Endothelial cell (in vitro differentiated cells): ENCODE results near the gene STIM1. TPM values are rescaled to one million over a fixed set of nuclear protein-coding genes. Genes with fewer than 3 reads are reported as not detected.

Experiments used
- DNase-seq: peaks from one replicate; pipeline ENCODE4 v3.0.0; 2021; ENCODE audit warnings: low spot score
- H3K27ac Mint-ChIP-seq: one replicate; pipeline ENCODE4 v1.8.0; 2021; ENCODE audit warnings: mixed read lengths, inconsistent platforms; ENCODE audit not compliant: unreplicated experiment
- H3K27me3 Mint-ChIP-seq: one replicate; pipeline ENCODE4 v1.8.0; 2021; ENCODE audit warnings: mild to moderate bottlenecking, moderate library complexity, mixed read lengths, inconsistent platforms; ENCODE audit not compliant: unreplicated experiment
- H3K36me3 Mint-ChIP-seq: one replicate; pipeline ENCODE4 v1.8.0; 2021; ENCODE audit warnings: mild to moderate bottlenecking, low read depth, mixed read lengths, inconsistent platforms; ENCODE audit not compliant: unreplicated experiment
- H3K4me1 Mint-ChIP-seq: one replicate; pipeline ENCODE4 v1.8.0; 2021; ENCODE audit warnings: mild to moderate bottlenecking, mixed read lengths, inconsistent platforms; ENCODE audit not compliant: unreplicated experiment
- H3K4me3 Mint-ChIP-seq: one replicate; pipeline ENCODE4 v1.8.0; 2021; ENCODE audit warnings: mild to moderate bottlenecking, mixed read lengths, inconsistent platforms; ENCODE audit not compliant: unreplicated experiment
- H3K9me3 Mint-ChIP-seq: one replicate; pipeline ENCODE4 v1.8.0; 2021; ENCODE audit warnings: mixed read lengths, inconsistent platforms; ENCODE audit not compliant: unreplicated experiment
- total RNA-seq: library from RNA; stranded (reverse); fragmentation: NEBNext Ultra II Directional; extraction: Animal tissue kit (Norgen Biotek cat#: 25700); gene quantifications from one replicate; pipeline ENCODE4 v1.2.1, GENCODE V29; 2021; ENCODE audit not compliant: unreplicated experiment
- TF ChIP-seq, protein P1 (sequence below): fragments of 200-600 bp; sonication (generic); IDR thresholded peaks from one replicate; pipeline ENCODE4 v1.5.0; 2021; ENCODE audit warnings: antibody characterized with exemption; ENCODE audit not compliant: unreplicated experiment

The STIM1 gene
- total RNA-seq, 1 donor from 2014 or later, result 35.9 TPM

DNA sequence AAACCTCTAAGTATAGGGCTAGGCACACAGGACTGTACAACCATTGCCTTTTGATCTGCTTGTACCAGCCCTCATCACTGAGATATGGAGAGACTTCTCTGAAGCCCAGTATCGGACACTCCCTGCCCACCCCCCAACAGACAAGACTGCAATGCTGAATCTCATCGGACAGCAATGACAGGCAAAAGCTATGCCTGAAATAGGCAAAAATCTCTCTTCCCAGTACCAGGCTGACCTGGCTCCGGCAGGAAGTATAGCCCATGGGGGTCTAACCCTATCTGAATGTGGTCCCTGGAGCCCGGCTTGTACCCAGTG, 21.2 kb upstream of the STIM1 start:
- no peak overlapping the region for H3K4me3 Mint-ChIP-seq

DNA sequence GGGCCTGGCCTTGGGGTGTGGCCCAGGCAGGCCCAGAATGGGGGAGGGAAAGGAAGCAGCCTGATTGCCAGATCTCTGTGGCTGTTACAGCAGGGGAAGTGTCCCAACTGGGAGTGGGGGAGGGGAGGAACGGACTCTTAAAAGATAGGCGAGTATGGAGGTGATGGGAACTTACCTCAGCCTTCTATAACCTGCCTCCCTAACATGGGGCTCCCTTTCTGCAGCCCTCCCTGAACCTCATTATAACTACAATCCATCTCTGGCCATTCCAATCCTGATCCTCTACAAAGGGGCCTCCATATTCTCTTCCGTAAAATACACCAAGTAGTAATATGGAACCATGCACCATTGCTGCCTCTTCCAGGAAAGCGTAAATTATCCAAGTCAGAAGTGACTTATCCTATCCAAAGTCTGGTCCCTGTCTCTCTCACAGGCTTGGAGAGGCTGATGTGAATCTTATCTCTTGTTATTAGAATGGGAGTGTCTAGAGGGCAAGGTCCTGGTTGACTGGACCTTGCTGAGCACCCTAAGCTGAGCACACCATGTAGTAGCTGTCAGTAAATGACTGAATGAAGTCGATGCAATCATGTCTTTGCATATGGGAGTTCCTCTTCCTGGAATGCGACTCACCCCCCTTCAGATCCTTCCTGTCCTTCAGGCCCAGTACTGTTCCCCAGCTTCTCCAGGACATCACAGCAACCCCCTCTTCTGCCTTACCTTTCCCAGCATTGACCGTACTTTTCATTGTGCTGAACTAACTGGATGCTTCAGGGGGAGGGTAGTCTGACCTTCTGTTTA, 20.6 kb upstream of the STIM1 start:
- Mint-ChIP-seq H3K27ac (peak overlapping the region; percentile 78), H3K9me3 (no peaks in the 10 kb centered on the region), H3K27me3 (peaks cover 25% of the 10 kb centered on the region), H3K4me1 (peaks cover 78% of the 10 kb centered on the region), H3K4me3 (peak overlapping the region; percentile 75), H3K36me3 (peaks cover 41% of the 10 kb centered on the region)
- no peak for DNase-seq
- TF ChIP-seq, protein P1, sequence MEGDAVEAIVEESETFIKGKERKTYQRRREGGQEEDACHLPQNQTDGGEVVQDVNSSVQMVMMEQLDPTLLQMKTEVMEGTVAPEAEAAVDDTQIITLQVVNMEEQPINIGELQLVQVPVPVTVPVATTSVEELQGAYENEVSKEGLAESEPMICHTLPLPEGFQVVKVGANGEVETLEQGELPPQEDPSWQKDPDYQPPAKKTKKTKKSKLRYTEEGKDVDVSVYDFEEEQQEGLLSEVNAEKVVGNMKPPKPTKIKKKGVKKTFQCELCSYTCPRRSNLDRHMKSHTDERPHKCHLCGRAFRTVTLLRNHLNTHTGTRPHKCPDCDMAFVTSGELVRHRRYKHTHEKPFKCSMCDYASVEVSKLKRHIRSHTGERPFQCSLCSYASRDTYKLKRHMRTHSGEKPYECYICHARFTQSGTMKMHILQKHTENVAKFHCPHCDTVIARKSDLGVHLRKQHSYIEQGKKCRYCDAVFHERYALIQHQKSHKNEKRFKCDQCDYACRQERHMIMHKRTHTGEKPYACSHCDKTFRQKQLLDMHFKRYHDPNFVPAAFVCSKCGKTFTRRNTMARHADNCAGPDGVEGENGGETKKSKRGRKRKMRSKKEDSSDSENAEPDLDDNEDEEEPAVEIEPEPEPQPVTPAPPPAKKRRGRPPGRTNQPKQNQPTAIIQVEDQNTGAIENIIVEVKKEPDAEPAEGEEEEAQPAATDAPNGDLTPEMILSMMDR, result no peak

More for the DNA sequence above, 21.2 kb upstream of the STIM1 start:
- Mint-ChIP-seq H3K9me3 (no peaks in the 10 kb centered on the region), H3K27ac (no peak overlapping the region), H3K36me3 (peaks cover 35% of the 10 kb centered on the region), H3K27me3 (peaks cover 20% of the 10 kb centered on the region), H3K4me1 (peaks cover 72% of the 10 kb centered on the region)
- TF ChIP-seq, protein P1, result no peak
- DNase-seq, result no peak

DNA sequence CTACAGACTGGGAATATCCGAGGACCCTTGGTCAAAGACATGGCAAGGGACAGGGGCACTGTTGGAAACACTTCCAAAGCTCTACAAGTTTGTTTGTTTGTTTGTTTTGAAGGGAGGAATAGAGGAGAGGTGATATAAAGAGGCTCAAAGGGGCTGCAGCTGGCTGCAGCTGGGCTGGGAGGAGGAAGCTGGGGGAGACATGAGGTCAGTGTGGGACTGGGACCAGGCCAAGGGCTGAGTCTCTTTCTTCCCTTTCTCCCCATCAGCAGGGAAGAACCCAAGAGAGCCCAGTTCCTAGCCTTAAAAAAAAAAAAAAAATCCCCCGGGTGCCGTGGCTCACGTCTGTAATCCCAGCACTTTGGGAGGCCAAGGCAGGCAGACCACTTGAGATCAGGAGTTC, 19.7 kb upstream of the STIM1 start:
- peak overlapping the region; percentile 78 for H3K27ac Mint-ChIP-seq
- TF ChIP-seq, protein P1, result no peak
- no peak for DNase-seq
- peaks cover 41% of the 10 kb centered on the region for H3K36me3 Mint-ChIP-seq
- no peaks in the 10 kb centered on the region for H3K9me3 Mint-ChIP-seq
- H3K4me3 Mint-ChIP-seq, result peak overlapping the region; percentile 75
- H3K4me1 Mint-ChIP-seq, result peaks cover 81% of the 10 kb centered on the region
- H3K27me3 Mint-ChIP-seq, result peaks cover 27% of the 10 kb centered on the region

DNA sequence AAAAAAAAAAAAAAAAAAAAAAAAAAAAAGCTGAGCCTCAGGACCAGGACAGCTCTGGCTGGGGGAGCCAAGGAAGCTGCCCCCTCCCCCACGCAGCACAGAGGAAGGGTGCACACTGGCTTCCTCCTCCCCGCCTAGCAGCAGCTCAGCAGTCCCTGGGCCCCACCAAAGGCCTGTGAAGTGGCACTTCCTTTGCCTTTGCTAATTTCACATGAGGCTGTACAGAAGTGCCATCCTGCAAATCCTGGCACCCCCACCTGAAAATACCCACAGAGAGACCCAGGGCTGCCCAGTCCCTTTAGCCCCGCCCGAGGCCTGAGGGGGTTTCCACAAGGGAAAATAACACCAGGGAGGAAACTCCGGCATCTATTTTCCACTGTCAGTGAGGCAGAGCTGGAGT, 18.6 kb upstream of the STIM1 start:
- Mint-ChIP-seq H3K36me3 (peaks cover 39% of the 10 kb centered on the region), H3K27me3 (peaks cover 27% of the 10 kb centered on the region), H3K4me1 (peaks cover 70% of the 10 kb centered on the region), H3K9me3 (no peaks in the 10 kb centered on the region), H3K27ac (peak overlapping the region; percentile 94), H3K4me3 (no peak overlapping the region)
- no peak for DNase-seq
- TF ChIP-seq, protein P1, result no peak

DNA sequence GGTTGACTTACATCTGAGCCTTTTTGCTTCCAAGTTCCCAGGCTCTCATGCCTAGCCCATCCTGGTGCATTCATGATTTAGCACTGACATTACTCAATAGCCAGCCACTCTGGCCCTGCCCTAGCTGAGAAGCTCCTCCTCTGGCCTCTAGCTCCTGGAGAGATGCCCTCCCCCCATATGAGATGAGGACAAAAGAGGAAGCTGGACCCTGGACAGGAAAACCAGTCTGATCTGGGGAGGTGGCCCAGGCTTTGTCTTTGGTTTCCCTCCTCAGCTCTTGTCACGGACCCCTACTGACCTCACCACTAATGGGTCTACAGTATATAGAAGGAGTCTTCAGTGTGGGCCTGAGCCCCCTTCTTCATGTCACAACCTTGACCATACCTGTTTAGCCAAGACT, 17.7 kb upstream of the STIM1 start:
- DNase-seq, result peak; percentile 37
- H3K36me3 Mint-ChIP-seq, result peaks cover 39% of the 10 kb centered on the region
- peaks cover 62% of the 10 kb centered on the region for H3K4me1 Mint-ChIP-seq

More for the DNA sequence above, 17.7 kb upstream of the STIM1 start:
- TF ChIP-seq, protein P1, result no peak
- peak overlapping the region; percentile 94 for H3K27ac Mint-ChIP-seq
- H3K4me3 Mint-ChIP-seq, result peak overlapping the region; percentile 97
- peaks cover 27% of the 10 kb centered on the region for H3K27me3 Mint-ChIP-seq
- no peaks in the 10 kb centered on the region for H3K9me3 Mint-ChIP-seq
